SK-N-SH treated with all-trans-retinoic acid at 6 μM for 48 hours (cell line): Measurements from ENCODE around the gene NOSIP.

Source experiments
- ARNTL ChIP-seq: fragments of 450-650 bp; formaldehyde crosslinking; IDR thresholded peaks from 2 replicates; pipeline ENCODE4 v1.5.0; 2020; ENCODE audit warnings: low read depth, mild to moderate bottlenecking, moderate library complexity, borderline replicate concordance
- ESRRG ChIP-seq: fragments of 250-450 bp; sonication (Bioruptor Pico); IDR thresholded peaks from 2 replicates; pipeline ENCODE4 v1.6.1; 2021; ENCODE audit warnings: mild to moderate bottlenecking
- ZNF70 ChIP-seq: fragments of 450-650 bp; formaldehyde crosslinking; IDR thresholded peaks from 2 replicates; pipeline ENCODE4 v1.5.0; 2020; ENCODE audit warnings: mild to moderate bottlenecking, moderate library complexity
- ZNF8 ChIP-seq: fragments of 450-650 bp; formaldehyde crosslinking; IDR thresholded peaks from 2 replicates; pipeline ENCODE4 v1.5.0; 2020; ENCODE audit warnings: mild to moderate bottlenecking, moderate library complexity
- TF ChIP-seq, protein P1 (sequence below): fragments of 250-450 bp; sonication (Bioruptor Pico); IDR thresholded peaks from 2 replicates; pipeline ENCODE4 v1.5.1; 2020; ENCODE audit warnings: low read depth, mild to moderate bottlenecking, moderate library complexity
- TF ChIP-seq, protein P2 (sequence below): fragments of 250-450 bp; sonication (Bioruptor Pico); IDR thresholded peaks from 2 replicates; pipeline ENCODE4 v1.8.0; 2021; ENCODE audit warnings: low read depth, mild to moderate bottlenecking, moderate library complexity, borderline replicate concordance
- TF ChIP-seq, protein P3 (sequence below): fragments of 250-450 bp; sonication (Bioruptor Pico); IDR thresholded peaks from 2 replicates; pipeline ENCODE4 v1.8.0; 2020; ENCODE audit warnings: mild to moderate bottlenecking, moderate library complexity, borderline replicate concordance

DNA sequence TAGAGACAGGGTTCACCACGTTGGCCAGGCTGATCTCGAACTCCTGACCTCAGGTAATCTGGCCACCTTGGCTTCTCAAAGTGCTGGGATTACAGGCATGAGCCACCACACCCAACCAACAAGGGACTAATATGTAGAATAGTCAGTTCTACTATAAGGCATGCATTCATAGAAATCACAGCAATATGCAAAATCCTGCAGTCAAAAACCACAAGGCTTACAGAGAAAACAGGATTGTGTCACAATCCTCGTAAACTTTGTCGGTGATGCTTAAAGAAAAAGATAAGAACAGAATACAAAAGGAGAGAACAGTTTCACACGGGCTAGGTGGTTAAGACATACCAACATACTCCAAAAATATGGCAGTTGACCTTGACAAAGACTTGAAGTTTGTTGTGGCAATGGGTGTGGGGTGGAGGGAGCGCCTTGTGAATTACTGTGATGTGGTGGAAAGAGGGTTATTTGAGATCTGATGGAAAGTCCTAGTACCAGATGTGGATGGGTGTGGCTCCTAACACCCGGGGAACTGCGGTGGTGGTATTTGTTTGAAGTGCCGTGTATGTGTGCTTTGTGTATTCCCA lies 12.4 kb downstream of the NOSIP start:
- TF ChIP-seq, protein P1, sequence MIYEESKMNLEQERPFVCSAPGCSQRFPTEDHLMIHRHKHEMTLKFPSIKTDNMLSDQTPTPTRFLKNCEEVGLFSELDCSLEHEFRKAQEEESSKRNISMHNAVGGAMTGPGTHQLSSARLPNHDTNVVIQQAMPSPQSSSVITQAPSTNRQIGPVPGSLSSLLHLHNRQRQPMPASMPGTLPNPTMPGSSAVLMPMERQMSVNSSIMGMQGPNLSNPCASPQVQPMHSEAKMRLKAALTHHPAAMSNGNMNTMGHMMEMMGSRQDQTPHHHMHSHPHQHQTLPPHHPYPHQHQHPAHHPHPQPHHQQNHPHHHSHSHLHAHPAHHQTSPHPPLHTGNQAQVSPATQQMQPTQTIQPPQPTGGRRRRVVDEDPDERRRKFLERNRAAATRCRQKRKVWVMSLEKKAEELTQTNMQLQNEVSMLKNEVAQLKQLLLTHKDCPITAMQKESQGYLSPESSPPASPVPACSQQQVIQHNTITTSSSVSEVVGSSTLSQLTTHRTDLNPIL (CRISPR knock-in tag): no peak
- no peak for TF ChIP-seq ESRRG (CRISPR knock-in tag)
- TF ChIP-seq ZNF8 (CRISPR knock-in tag): no peak
- TF ChIP-seq, protein P2, sequence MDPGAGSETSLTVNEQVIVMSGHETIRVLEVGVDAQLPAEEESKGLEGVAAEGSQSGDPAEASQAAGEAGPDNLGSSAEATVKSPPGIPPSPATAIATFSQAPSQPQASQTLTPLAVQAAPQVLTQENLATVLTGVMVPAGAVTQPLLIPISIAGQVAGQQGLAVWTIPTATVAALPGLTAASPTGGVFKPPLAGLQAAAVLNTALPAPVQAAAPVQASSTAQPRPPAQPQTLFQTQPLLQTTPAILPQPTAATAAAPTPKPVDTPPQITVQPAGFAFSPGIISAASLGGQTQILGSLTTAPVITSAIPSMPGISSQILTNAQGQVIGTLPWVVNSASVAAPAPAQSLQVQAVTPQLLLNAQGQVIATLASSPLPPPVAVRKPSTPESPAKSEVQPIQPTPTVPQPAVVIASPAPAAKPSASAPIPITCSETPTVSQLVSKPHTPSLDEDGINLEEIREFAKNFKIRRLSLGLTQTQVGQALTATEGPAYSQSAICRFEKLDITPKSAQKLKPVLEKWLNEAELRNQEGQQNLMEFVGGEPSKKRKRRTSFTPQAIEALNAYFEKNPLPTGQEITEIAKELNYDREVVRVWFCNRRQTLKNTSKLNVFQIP: no peak
- TF ChIP-seq ARNTL (CRISPR knock-in tag): no peak
- no peak for TF ChIP-seq ZNF70
- TF ChIP-seq, protein P3, sequence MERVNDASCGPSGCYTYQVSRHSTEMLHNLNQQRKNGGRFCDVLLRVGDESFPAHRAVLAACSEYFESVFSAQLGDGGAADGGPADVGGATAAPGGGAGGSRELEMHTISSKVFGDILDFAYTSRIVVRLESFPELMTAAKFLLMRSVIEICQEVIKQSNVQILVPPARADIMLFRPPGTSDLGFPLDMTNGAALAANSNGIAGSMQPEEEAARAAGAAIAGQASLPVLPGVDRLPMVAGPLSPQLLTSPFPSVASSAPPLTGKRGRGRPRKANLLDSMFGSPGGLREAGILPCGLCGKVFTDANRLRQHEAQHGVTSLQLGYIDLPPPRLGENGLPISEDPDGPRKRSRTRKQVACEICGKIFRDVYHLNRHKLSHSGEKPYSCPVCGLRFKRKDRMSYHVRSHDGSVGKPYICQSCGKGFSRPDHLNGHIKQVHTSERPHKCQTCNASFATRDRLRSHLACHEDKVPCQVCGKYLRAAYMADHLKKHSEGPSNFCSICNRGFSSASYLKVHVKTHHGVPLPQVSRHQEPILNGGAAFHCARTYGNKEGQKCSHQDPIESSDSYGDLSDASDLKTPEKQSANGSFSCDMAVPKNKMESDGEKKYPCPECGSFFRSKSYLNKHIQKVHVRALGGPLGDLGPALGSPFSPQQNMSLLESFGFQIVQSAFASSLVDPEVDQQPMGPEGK (CRISPR knock-in tag): no peak
